Gastrocnemius medialis (tissue), 4 donors: ENCODE results near the gene NOL12. TPM values are rescaled to one million over a fixed set of nuclear protein-coding genes. Genes with fewer than 3 reads are reported as not detected.

ENCODE experiments used
- ATAC-seq, 2 donors: fragments of 150-250 bp; one replicate each; pipeline ENCODE4 v1.9.1; 2016
- DNase-seq, 2 donors: peaks; one replicate each; pipeline ENCODE4 v3.0.0-alpha.2; 2019
- H3K27ac ChIP-seq, 4 donors: fragments of 200-600 bp; sonication (generic); 1 replicate in 1 of 4; 2 replicates in 3 of 4; pipeline ENCODE4 v1.5.1; 2016 to 2018; ENCODE audit warnings: mild to moderate bottlenecking in 2 of 4, moderate library complexity in 1 of 4
- H3K27me3 ChIP-seq, 3 donors: fragments of 200-600 bp; sonication (generic) in 2 of 3; 1 replicate in 1 of 3; 2 replicates in 2 of 3; pipeline versions ENCODE4 v1.5.1 to v1.6.0; 2016 to 2019; ENCODE audit warnings: mild to moderate bottlenecking in 1 of 3, moderate library complexity in 1 of 3
- H3K36me3 ChIP-seq, 2 donors: fragments of 200-600 bp; sonication (generic) in 1 of 2; one replicate each; pipeline ENCODE4 v1.5.1; 2017 to 2018
- H3K4me1 ChIP-seq, 2 donors: fragments of 200-600 bp; sonication (generic) in 1 of 2; one replicate each; pipeline ENCODE4 v1.5.1; 2016 to 2017; ENCODE audit warnings: mild to moderate bottlenecking in 2 of 2
- H3K4me3 ChIP-seq, 4 donors: fragments of 200-600 bp; sonication (generic) in 3 of 4; 1 replicate in 1 of 4; 2 replicates in 3 of 4; pipeline ENCODE4 v1.5.1; 2016 to 2019; ENCODE audit warnings: mild to moderate bottlenecking in 2 of 4
- H3K9me3 ChIP-seq, 3 donors: fragments of 200-600 bp; sonication (generic) in 2 of 3; 1 replicate in 1 of 3; 2 replicates in 2 of 3; pipeline ENCODE4 v1.5.1; 2016 to 2019
- POLR2A ChIP-seq, 2 donors: fragments of 450-650 bp; IDR thresholded peaks; one replicate each; pipeline ENCODE4 v1.6.1; 2017; ENCODE audit warnings: antibody characterized with exemption in 2 of 2, mild to moderate bottlenecking in 2 of 2, moderate library complexity in 2 of 2
- in situ Hi-C, 4 donors: fragments of 200-750 bp; cut with MboI; loops; one replicate each; pipeline versions ENCODE4 v1.15.0 to v1.8.0; 2017; ENCODE audit warnings: low sequenced_read_pairs in 4 of 4
- intact Hi-C: fragments of 100-400 bp; cut with DNase I; formaldehyde crosslinking; loops from one replicate; pipeline ENCODE4 v1.15.1; 2023; ENCODE audit warnings: low total_unique reads
- total RNA-seq, 4 donors: library from RNA; depleted of rRNA; stranded (reverse); fragments of >200 nt; gene quantifications; one replicate each; pipeline versions ENCODE4 v1.1.0 to v1.2.3, GENCODE V29; 2016
- TF ChIP-seq, protein P1 (sequence below), 5 experiments: fragments of 450-650 bp in 3 of 5; fragments of 200-600 bp in 2 of 5; sonication (generic) in 2 of 5; IDR thresholded peaks in 4 of 5; conservative IDR thresholded peaks in 1 of 5; 1 replicate in 4 of 5; 2 replicates in 1 of 5; pipeline ENCODE4 v1.5.1; 2016 to 2019; ENCODE audit warnings: antibody characterized with exemption in 5 of 5, mild to moderate bottlenecking in 3 of 5, moderate library complexity in 3 of 5

The NOL12 gene
- total RNA-seq, 4 donors from 2014 or later, result 10.0 to 21.7 (median 16.6) TPM

DNA sequence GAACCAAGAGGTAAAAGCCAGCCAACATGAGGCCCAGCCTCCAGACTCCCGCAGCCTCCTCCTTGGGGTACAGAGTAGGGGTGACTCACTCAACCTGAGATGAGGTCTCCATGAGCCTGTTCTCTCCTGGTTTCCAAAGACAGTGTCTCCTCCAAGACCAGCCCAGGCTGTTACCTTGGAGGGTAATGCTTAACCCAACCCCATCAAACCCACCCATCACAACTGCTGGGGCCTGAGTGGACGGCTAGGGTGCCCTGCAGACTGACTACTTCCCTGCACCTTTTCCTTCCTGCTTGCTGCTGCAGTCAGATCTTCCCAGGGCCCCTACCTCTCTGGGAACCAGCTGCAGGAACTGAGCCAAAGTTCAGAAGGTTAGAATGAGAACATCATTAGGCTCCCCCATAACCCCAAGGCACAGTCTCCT is 5.1 kb upstream of the NOL12 start:
- H3K27ac ChIP-seq, result peak overlapping the region in 2 of 4 donors; percentile 13 to 20
- H3K9me3 ChIP-seq, result no peaks in the 10 kb centered on the region
- in situ Hi-C loops (loop anchor here in 3 of 4 donors (5.0 to 10.0 kb wide), 2 partner anchors 34 to 56 kb away; no protein-coding TSS in a partner anchor), intact Hi-C loops (loop anchor here (1.0 kb wide), 1 partner anchor 38 kb away; no protein-coding TSS in a partner anchor)
- peaks cover 22 to 26% of the 10 kb centered on the region in 2 donors for H3K4me1 ChIP-seq
- TF ChIP-seq POLR2A (IDR thresholded peaks at IDR 0.05), result no peak
- TF ChIP-seq, protein P1, sequence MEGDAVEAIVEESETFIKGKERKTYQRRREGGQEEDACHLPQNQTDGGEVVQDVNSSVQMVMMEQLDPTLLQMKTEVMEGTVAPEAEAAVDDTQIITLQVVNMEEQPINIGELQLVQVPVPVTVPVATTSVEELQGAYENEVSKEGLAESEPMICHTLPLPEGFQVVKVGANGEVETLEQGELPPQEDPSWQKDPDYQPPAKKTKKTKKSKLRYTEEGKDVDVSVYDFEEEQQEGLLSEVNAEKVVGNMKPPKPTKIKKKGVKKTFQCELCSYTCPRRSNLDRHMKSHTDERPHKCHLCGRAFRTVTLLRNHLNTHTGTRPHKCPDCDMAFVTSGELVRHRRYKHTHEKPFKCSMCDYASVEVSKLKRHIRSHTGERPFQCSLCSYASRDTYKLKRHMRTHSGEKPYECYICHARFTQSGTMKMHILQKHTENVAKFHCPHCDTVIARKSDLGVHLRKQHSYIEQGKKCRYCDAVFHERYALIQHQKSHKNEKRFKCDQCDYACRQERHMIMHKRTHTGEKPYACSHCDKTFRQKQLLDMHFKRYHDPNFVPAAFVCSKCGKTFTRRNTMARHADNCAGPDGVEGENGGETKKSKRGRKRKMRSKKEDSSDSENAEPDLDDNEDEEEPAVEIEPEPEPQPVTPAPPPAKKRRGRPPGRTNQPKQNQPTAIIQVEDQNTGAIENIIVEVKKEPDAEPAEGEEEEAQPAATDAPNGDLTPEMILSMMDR (IDR thresholded peaks at IDR 0.05 in 4 of 5, conservative IDR thresholded peaks at IDR 0.05 in 1 of 5), result no peak
- no peak for DNase-seq
- no peaks in the 10 kb centered on the region for H3K27me3 ChIP-seq
- H3K36me3 ChIP-seq, result peaks cover 0 to 27% of the 10 kb centered on the region in 2 donors
- no peak for ATAC-seq
- no peak overlapping the region for H3K4me3 ChIP-seq

DNA sequence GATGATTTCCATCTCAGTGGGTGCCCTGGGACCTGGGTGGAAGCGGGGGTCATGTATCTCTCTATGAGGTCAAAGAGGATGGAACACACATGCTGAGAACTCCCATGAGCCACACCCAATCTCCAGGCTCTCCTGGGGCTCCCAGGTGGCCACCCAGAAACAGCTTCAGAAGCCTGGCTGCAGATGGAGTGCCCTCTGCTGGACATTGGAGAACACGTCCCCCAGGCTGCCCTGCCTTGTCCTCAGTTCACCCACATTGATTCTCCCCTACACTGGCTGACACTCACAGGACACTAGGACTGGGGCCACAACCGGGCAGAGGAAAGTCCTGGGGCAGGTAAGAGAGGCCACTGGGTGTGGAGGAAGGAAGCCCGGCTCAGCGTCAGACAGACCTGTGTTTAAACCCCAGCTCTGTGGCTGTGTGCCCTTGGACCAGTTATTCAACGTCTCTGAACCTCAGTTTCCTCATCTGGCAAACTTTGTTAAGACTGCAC is 4.5 kb upstream of the NOL12 start:
- Histone ChIP-seq H3K36me3 (peaks cover 0 to 27% of the 10 kb centered on the region in 2 donors), H3K4me1 (peaks cover 16 to 24% of the 10 kb centered on the region in 2 donors), H3K4me3 (no peak overlapping the region), H3K27me3 (no peaks in the 10 kb centered on the region), H3K27ac (peak overlapping the region in 1 of 4 donors; percentile 20), H3K9me3 (no peaks in the 10 kb centered on the region)
- intact Hi-C loops, result loop anchor here (1.0 kb wide), 1 partner anchor 38 kb away; no protein-coding TSS in a partner anchor
- ATAC-seq (peak; percentile 44 to 53), DNase-seq (peak; percentile 43 to 69)
- TF ChIP-seq, protein P1 (IDR thresholded peaks at IDR 0.05 in 4 of 5, conservative IDR thresholded peaks at IDR 0.05 in 1 of 5), result peak; percentile 84 to 93 (median 91)
- TF ChIP-seq POLR2A (IDR thresholded peaks at IDR 0.05), result no peak
- in situ Hi-C loops, result loop anchor here in 3 of 4 donors (5.0 to 10.0 kb wide), 2 partner anchors 34 to 57 kb away; no protein-coding TSS in a partner anchor

GRCh38 chr22:37684803-37685615 is 1.1 kb upstream of the NOL12 start:
- H3K36me3 ChIP-seq, result peaks cover 0 to 23% of the 10 kb centered on the region in 2 donors
- DNase-seq (no peak), ATAC-seq (no peak)
- no peak overlapping the region for H3K27ac ChIP-seq
- H3K27me3 ChIP-seq, result no peaks in the 10 kb centered on the region
- no peaks in the 10 kb centered on the region for H3K9me3 ChIP-seq
- no peak overlapping the region for H3K4me3 ChIP-seq
- H3K4me1 ChIP-seq, result peaks cover 17 to 20% of the 10 kb centered on the region in 2 donors
- intact Hi-C loops (no loop called here), in situ Hi-C loops (loop anchor here in 3 of 4 donors (5.0 to 10.0 kb wide), 2 partner anchors 38 to 60 kb away; no protein-coding TSS in a partner anchor)
- TF ChIP-seq, protein P1 (IDR thresholded peaks at IDR 0.05 in 4 of 5, conservative IDR thresholded peaks at IDR 0.05 in 1 of 5), result no peak
- no peak for TF ChIP-seq POLR2A (IDR thresholded peaks at IDR 0.05)

DNA sequence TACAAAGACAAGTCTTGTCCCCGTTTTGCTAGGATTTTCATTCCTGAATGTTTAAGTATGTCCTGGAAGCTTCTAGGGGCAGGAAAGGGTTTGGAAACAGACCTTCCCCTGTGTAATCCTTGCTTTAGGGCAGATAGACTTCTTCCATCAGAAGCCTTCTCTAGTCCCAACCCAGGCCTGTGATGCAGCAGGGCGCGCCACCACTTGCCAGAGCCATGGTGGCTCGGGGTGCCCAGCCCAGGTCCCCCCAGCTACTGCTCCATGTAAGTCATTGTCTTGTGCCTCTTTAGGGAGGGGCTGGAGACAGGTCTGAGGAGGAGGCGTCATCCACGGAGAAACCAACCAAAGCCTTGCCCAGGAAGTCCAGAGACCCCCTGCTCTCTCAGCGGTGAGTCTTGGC is 4.3 kb downstream of the NOL12 start:
- Histone ChIP-seq H3K36me3 (peaks cover 0 to 66% of the 10 kb centered on the region in 2 donors), H3K4me1 (peaks cover 13 to 14% of the 10 kb centered on the region in 2 donors), H3K27me3 (no peaks in the 10 kb centered on the region), H3K9me3 (no peaks in the 10 kb centered on the region), H3K27ac (peak overlapping the region in 1 of 4 donors; percentile 43), H3K4me3 (no peak overlapping the region)
- intact Hi-C loops (no loop called here), in situ Hi-C loops (loop anchor here in 1 of 4 donors (10.0 kb wide), 1 partner anchor 66 kb away; no protein-coding TSS in a partner anchor)
- DNase-seq (no peak), ATAC-seq (no peak)
- TF ChIP-seq, protein P1 (IDR thresholded peaks at IDR 0.05 in 4 of 5, conservative IDR thresholded peaks at IDR 0.05 in 1 of 5), result no peak
